ENCODE data around the gene LDB1.

DNA sequence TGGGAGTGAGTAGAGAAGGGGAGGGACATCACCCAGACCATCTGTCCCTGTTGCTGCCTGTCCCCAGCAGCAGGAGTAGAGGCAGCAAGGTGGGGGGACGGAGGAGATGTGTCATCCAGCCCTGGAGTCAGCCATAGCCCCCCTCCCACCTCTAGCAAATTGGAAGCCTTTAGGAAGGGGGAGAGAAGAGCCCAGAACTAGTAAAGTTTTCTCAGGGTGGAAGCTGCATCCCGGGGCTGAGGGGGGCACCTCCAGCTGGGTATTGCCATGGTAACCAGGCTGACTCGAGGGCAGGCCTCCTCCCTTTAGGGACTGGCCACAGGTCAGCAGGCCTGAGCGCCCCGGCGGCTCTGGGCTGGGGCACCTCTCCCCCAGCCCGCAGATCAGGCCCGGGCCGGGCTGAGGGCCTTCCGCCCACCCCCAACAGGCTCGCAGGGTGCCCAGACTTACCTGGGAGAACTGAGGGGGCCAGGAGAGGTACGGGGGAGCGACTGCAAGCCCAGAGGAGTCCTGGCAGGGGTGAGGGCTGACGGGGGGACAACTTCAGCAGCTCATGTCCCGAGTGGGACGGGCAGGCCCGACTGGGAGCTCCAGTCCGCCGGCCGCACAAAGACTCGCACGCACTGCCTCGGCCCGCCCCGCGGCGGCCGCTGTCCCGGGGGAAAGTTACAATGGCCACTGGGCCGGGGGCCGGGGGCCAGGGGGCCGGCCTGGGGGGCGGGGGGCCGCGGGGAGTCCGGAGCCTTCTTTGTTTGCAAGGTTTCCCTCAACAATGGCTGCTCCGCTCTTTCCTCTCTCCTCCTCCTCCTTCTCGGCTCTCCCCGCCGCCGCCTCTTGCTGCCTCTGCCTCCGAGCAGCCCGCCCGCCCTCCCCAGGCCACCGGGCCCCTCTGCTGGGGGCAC is 6.0 kb downstream of the LDB1 start:
- TF ChIP-seq, protein P1, sequence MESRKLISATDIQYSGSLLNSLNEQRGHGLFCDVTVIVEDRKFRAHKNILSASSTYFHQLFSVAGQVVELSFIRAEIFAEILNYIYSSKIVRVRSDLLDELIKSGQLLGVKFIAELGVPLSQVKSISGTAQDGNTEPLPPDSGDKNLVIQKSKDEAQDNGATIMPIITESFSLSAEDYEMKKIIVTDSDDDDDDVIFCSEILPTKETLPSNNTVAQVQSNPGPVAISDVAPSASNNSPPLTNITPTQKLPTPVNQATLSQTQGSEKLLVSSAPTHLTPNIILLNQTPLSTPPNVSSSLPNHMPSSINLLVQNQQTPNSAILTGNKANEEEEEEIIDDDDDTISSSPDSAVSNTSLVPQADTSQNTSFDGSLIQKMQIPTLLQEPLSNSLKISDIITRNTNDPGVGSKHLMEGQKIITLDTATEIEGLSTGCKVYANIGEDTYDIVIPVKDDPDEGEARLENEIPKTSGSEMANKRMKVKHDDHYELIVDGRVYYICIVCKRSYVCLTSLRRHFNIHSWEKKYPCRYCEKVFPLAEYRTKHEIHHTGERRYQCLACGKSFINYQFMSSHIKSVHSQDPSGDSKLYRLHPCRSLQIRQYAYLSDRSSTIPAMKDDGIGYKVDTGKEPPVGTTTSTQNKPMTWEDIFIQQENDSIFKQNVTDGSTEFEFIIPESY (IDR thresholded peaks at IDR 0.05): no peak
- TF ChIP-seq, protein P2, sequence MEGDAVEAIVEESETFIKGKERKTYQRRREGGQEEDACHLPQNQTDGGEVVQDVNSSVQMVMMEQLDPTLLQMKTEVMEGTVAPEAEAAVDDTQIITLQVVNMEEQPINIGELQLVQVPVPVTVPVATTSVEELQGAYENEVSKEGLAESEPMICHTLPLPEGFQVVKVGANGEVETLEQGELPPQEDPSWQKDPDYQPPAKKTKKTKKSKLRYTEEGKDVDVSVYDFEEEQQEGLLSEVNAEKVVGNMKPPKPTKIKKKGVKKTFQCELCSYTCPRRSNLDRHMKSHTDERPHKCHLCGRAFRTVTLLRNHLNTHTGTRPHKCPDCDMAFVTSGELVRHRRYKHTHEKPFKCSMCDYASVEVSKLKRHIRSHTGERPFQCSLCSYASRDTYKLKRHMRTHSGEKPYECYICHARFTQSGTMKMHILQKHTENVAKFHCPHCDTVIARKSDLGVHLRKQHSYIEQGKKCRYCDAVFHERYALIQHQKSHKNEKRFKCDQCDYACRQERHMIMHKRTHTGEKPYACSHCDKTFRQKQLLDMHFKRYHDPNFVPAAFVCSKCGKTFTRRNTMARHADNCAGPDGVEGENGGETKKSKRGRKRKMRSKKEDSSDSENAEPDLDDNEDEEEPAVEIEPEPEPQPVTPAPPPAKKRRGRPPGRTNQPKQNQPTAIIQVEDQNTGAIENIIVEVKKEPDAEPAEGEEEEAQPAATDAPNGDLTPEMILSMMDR (IDR thresholded peaks at IDR 0.05; ENCODE audit: low read depth, low read length, missing input control): no peak
- TF ChIP-seq EGR1 (IDR thresholded peaks at IDR 0.05; ENCODE audit: low read depth in 2 of 2) (no peak), YY1 (IDR thresholded peaks at IDR 0.05) (no peak), REST (IDR thresholded peaks at IDR 0.05) (no peak), HNF4G (IDR thresholded peaks at IDR 0.05) (no peak), FOXA1 (IDR thresholded peaks at IDR 0.05) (no peak), TAF1 (conservative IDR thresholded peaks at IDR 0.05) (no peak)
- TF ChIP-seq, protein P3, sequence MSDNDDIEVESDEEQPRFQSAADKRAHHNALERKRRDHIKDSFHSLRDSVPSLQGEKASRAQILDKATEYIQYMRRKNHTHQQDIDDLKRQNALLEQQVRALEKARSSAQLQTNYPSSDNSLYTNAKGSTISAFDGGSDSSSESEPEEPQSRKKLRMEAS (IDR thresholded peaks at IDR 0.05): no peak

Data from liver (tissue), 3 donors.